HG02885 (cell line): ENCODE results near the gene MEIOC.
"Not testable (repeated sequence)": the region's sequence is repeated elsewhere in the genome, so short reads cannot be mapped to it uniquely, and the experiment has no call there.

Experiments used
- ATAC-seq: cut with Tn5 transposase; IDR thresholded peaks from one replicate; pipeline ENCODE4 v1.9.1; 2021; ENCODE audit warnings: mild to moderate bottlenecking; ENCODE audit not compliant: unreplicated experiment, poor library complexity

MEIOC gene

GRCh38 chr17:44655983-44656710, at the start of gene MEIOC:
TSS of gene MEIOC (plus strand) at chr17:44656468. CDS start at chr17:44656614, 146 bp downstream.
- ATAC-seq: no peak

GRCh38 chr17:44606658-44607057, 49.6 kb upstream of the MEIOC start:
- no peak for ATAC-seq

- no peak for ATAC-seq
Measured at GRCh38 chr17:44607836-44608690, 48.2 kb upstream of the MEIOC start.

GRCh38 chr17:44608727-44609435, 47.4 kb upstream of the MEIOC start:
- no peak for ATAC-seq

- ATAC-seq: no peak
Measured at GRCh38 chr17:44610331-44610730, 45.9 kb upstream of the MEIOC start.

- ATAC-seq: no peak
Measured at GRCh38 chr17:44610871-44611270, 45.4 kb upstream of the MEIOC start.

- ATAC-seq: no peak
Measured at GRCh38 chr17:44614862-44615261, 41.4 kb upstream of the MEIOC start.

GRCh38 chr17:44618652-44619051, 37.6 kb upstream of the MEIOC start:
- not testable (repeated sequence) for ATAC-seq

GRCh38 chr17:44623070-44623725, 33.1 kb upstream of the MEIOC start:
- no peak for ATAC-seq

GRCh38 chr17:44627513-44628242, 28.6 kb upstream of the MEIOC start:
- no peak for ATAC-seq

- ATAC-seq: no peak
Measured at GRCh38 chr17:44628243-44629188, 27.8 kb upstream of the MEIOC start.

- ATAC-seq: no peak
Measured at GRCh38 chr17:44629314-44629713, 27.0 kb upstream of the MEIOC start.

- ATAC-seq: no peak
Measured at GRCh38 chr17:44630703-44631102, 25.6 kb upstream of the MEIOC start.

- no peak for ATAC-seq
Measured at GRCh38 chr17:44633998-44634397, 22.3 kb upstream of the MEIOC start.

GRCh38 chr17:44634401-44634800, 21.9 kb upstream of the MEIOC start:
- ATAC-seq: not testable (repeated sequence)

GRCh38 chr17:44636562-44636961, 19.7 kb upstream of the MEIOC start:
- ATAC-seq: no peak

GRCh38 chr17:44637066-44637465, 19.2 kb upstream of the MEIOC start:
- no peak for ATAC-seq

GRCh38 chr17:44642834-44643233, 13.4 kb upstream of the MEIOC start:
- no peak for ATAC-seq

- ATAC-seq: no peak
Measured at GRCh38 chr17:44645341-44645740, 10.9 kb upstream of the MEIOC start.
